ACC112 (cell line): ENCODE results near the gene ACTR1A.

Source experiments
- H2AFZ ChIP-seq: fragments of 200-600 bp; sonication (generic); one replicate; pipeline ENCODE4 v1.6.0; 2017; ENCODE audit warnings: antibody characterized with exemption, low read length; ENCODE audit not compliant: unreplicated experiment
- H3K27ac ChIP-seq: fragments of 200-600 bp; sonication (generic); 2 replicates; pipeline ENCODE4 v1.5.1; 2014; ENCODE audit warnings: low read depth, mild to moderate bottlenecking, antibody characterized with exemption, low read length, moderate library complexity
- H3K27me3 ChIP-seq: fragments of 200-600 bp; sonication (generic); 2 replicates; pipeline ENCODE4 v1.6.1; 2014; ENCODE audit warnings: mild to moderate bottlenecking, antibody characterized with exemption, low read length, moderate library complexity, mixed read lengths; ENCODE audit not compliant: insufficient read depth
- H3K36me3 ChIP-seq: fragments of 200-600 bp; sonication (generic); 2 replicates; pipeline ENCODE4 v1.6.1; 2016; ENCODE audit warnings: mild to moderate bottlenecking, antibody characterized with exemption, low read length, moderate library complexity, mixed read lengths; ENCODE audit not compliant: insufficient read depth
- H3K4me1 ChIP-seq: fragments of 200-600 bp; sonication (generic); one replicate; pipeline ENCODE4 v1.6.1; 2016; ENCODE audit warnings: low read length, mixed read lengths; ENCODE audit not compliant: insufficient read depth, unreplicated experiment, control insufficient read depth
- H3K4me3 ChIP-seq: fragments of 200-600 bp; sonication (generic); 2 replicates; pipeline ENCODE4 v1.5.1; 2014; ENCODE audit warnings: mild to moderate bottlenecking, low read depth, low read length
- H3K79me2 ChIP-seq: fragments of 200-600 bp; sonication (generic); one replicate; pipeline ENCODE4 v1.6.0; 2016; ENCODE audit warnings: low read length; ENCODE audit not compliant: control insufficient read depth, unreplicated experiment, insufficient read depth

ACTR1A gene

GRCh38 chr10:102467971-102468438 lies 34.5 kb downstream of the ACTR1A start:
- peaks cover 13% of the 10 kb centered on the region for H3K4me1 ChIP-seq
- H3K27me3 ChIP-seq: no peaks in the 10 kb centered on the region
- no peaks in the 10 kb centered on the region for H3K36me3 ChIP-seq
- no peaks in the 10 kb centered on the region for H3K79me2 ChIP-seq
- H3K4me3 ChIP-seq: no peak overlapping the region
- H3K27ac ChIP-seq: no peak overlapping the region
- no peak overlapping the region for H2AFZ ChIP-seq

GRCh38 chr10:102467318-102467717 lies 35.2 kb downstream of the ACTR1A start:
- Histone ChIP-seq H2AFZ (no peak overlapping the region), H3K27me3 (no peaks in the 10 kb centered on the region), H3K27ac (no peak overlapping the region), H3K4me1 (peaks cover 13% of the 10 kb centered on the region), H3K4me3 (no peak overlapping the region), H3K36me3 (no peaks in the 10 kb centered on the region), H3K79me2 (no peaks in the 10 kb centered on the region)

GRCh38 chr10:102465466-102465865 lies 37.0 kb downstream of the ACTR1A start:
- Histone ChIP-seq H3K36me3 (no peaks in the 10 kb centered on the region), H3K4me1 (peaks cover 13% of the 10 kb centered on the region), H2AFZ (no peak overlapping the region), H3K4me3 (no peak overlapping the region), H3K27me3 (no peaks in the 10 kb centered on the region), H3K79me2 (no peaks in the 10 kb centered on the region), H3K27ac (no peak overlapping the region)

- H3K79me2 ChIP-seq: no peaks in the 10 kb centered on the region
- H3K4me1 ChIP-seq: peaks cover 11% of the 10 kb centered on the region
- H3K36me3 ChIP-seq: no peaks in the 10 kb centered on the region
- H3K4me3 ChIP-seq: no peak overlapping the region
- no peaks in the 10 kb centered on the region for H3K27me3 ChIP-seq
- H2AFZ ChIP-seq: no peak overlapping the region
- H3K27ac ChIP-seq: no peak overlapping the region
These were observed 38.5 kb downstream of the ACTR1A start for GRCh38 chr10:102463983-102464382.

- Histone ChIP-seq H3K27me3 (no peaks in the 10 kb centered on the region), H2AFZ (no peak overlapping the region), H3K79me2 (no peaks in the 10 kb centered on the region), H3K27ac (no peak overlapping the region), H3K4me1 (no peaks in the 10 kb centered on the region), H3K4me3 (no peak overlapping the region), H3K36me3 (no peaks in the 10 kb centered on the region)
These were observed 39.9 kb downstream of the ACTR1A start for GRCh38 chr10:102462512-102463054.

GRCh38 chr10:102461187-102462054 lies 41.1 kb downstream of the ACTR1A start:
- H3K79me2 ChIP-seq: no peaks in the 10 kb centered on the region
- H2AFZ ChIP-seq: peak overlapping the region; percentile 72
- no peaks in the 10 kb centered on the region for H3K27me3 ChIP-seq
- H3K4me1 ChIP-seq: peaks cover under 1% of the 10 kb centered on the region
- peak overlapping the region; percentile 70 for H3K4me3 ChIP-seq
- no peaks in the 10 kb centered on the region for H3K36me3 ChIP-seq
- H3K27ac ChIP-seq: no peak overlapping the region

GRCh38 chr10:102460836-102461186 lies 41.7 kb downstream of the ACTR1A start:
- Histone ChIP-seq H3K36me3 (no peaks in the 10 kb centered on the region), H3K4me1 (peaks cover 7% of the 10 kb centered on the region), H3K79me2 (no peaks in the 10 kb centered on the region), H3K27ac (no peak overlapping the region), H2AFZ (peak overlapping the region; percentile 63), H3K4me3 (peak overlapping the region; percentile 70), H3K27me3 (no peaks in the 10 kb centered on the region)

- peaks cover 24% of the 10 kb centered on the region for H3K4me1 ChIP-seq
- no peak overlapping the region for H3K27ac ChIP-seq
- H3K27me3 ChIP-seq: no peaks in the 10 kb centered on the region
- H3K36me3 ChIP-seq: no peaks in the 10 kb centered on the region
- no peak overlapping the region for H2AFZ ChIP-seq
- H3K79me2 ChIP-seq: no peaks in the 10 kb centered on the region
- no peak overlapping the region for H3K4me3 ChIP-seq
These were observed 43.9 kb downstream of the ACTR1A start for GRCh38 chr10:102458656-102459055.

- Histone ChIP-seq H3K4me3 (no peak overlapping the region), H3K27ac (no peak overlapping the region), H3K27me3 (no peaks in the 10 kb centered on the region), H3K79me2 (no peaks in the 10 kb centered on the region), H3K36me3 (no peaks in the 10 kb centered on the region), H2AFZ (no peak overlapping the region), H3K4me1 (peaks cover 34% of the 10 kb centered on the region)
These were observed 44.8 kb downstream of the ACTR1A start for GRCh38 chr10:102457591-102458150.

GRCh38 chr10:102455893-102456471 lies 46.5 kb downstream of the ACTR1A start:
- H3K27ac ChIP-seq: peak overlapping the region; percentile 65
- H3K27me3 ChIP-seq: no peaks in the 10 kb centered on the region
- H2AFZ ChIP-seq: peak overlapping the region; percentile 62
- peaks cover 44% of the 10 kb centered on the region for H3K4me1 ChIP-seq
- H3K79me2 ChIP-seq: peaks cover 2% of the 10 kb centered on the region
- H3K36me3 ChIP-seq: no peaks in the 10 kb centered on the region
- H3K4me3 ChIP-seq: no peak overlapping the region
